Adrenal gland (tissue), 5 donors: Measurements from ENCODE around the gene NXPE3.

Experiments used
- CTCF ChIP-seq, 6 experiments: fragments of 450-650 bp in 4 of 6; fragments of 200-600 bp in 2 of 6; sonication (generic) in 1 of 6; IDR thresholded peaks; 1 replicate in 5 of 6; 2 replicates in 1 of 6; pipeline versions ENCODE4 v1.5.1 to v1.8.0; 2016 to 2021; ENCODE audit warnings: antibody characterized with exemption in 6 of 6, mild to moderate bottlenecking in 2 of 6, moderate library complexity in 1 of 6
- POLR2A ChIP-seq, 2 donors: fragments of 450-650 bp; IDR thresholded peaks; one replicate each; pipeline ENCODE4 v1.6.1; 2017; ENCODE audit warnings: antibody characterized with exemption in 2 of 2, mild to moderate bottlenecking in 2 of 2, moderate library complexity in 1 of 2
- donor health status: DM: no; HTN: no; CAD: no.

- no peak for TF ChIP-seq POLR2A (IDR thresholded peaks at IDR 0.05)
- no peak for TF ChIP-seq CTCF (IDR thresholded peaks at IDR 0.05)
Observed at GRCh38 chr3:101825904-101826445, 47.0 kb downstream of the NXPE3 start.
